Activated CD4-positive, alpha-beta T cell treated with anti-CD3 and anti-CD28 coated beads, Interleukin-2, Interleukin-4, amounts not matched to agents 100 ng/mL and 50 ng/mL, durations not matched to agents 16 hours and 8 hours (primary cell): ENCODE data around the gene RGS8.

Experiments used
- DNase-seq: peaks from one replicate; pipeline ENCODE4 v3.0.0-alpha.2; 2020; ENCODE audit warnings: low spot score

RGS8 gene

DNA sequence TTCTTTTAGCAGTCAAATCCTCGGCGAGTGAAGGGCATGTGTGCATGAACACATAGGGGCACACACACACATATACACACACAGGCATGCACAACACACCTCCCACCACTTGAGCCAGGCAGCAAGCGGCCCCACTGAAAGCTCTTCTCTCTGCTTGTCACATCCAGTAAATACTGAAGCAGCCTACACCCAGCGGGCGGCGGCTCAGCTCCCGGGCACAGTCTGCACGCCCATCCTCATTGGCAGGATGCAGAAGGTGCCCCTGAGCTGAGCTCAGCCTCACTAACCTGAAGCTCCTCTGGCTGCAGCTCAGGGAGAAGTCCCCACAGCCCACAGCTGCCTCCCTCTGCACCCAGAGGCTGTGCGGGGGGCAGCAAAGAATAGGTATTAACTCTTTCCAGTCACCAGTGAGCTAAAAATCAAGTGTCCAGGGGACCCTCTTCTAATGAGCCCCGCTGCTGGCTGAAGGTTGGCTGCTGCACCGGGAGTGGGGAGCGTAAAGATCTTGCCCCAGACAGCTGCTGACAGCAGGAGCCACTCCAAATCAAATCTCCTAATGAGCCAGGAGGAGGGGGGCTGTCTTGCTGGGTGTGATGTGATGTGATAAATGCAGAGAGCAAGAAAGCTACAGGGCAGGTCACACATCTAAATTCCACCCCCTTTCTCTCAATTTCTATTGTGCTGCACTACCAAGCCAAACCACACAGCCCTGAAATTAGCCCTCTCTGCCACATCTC lies 12.5 kb downstream of the RGS8 start:
- no peak for DNase-seq

DNA sequence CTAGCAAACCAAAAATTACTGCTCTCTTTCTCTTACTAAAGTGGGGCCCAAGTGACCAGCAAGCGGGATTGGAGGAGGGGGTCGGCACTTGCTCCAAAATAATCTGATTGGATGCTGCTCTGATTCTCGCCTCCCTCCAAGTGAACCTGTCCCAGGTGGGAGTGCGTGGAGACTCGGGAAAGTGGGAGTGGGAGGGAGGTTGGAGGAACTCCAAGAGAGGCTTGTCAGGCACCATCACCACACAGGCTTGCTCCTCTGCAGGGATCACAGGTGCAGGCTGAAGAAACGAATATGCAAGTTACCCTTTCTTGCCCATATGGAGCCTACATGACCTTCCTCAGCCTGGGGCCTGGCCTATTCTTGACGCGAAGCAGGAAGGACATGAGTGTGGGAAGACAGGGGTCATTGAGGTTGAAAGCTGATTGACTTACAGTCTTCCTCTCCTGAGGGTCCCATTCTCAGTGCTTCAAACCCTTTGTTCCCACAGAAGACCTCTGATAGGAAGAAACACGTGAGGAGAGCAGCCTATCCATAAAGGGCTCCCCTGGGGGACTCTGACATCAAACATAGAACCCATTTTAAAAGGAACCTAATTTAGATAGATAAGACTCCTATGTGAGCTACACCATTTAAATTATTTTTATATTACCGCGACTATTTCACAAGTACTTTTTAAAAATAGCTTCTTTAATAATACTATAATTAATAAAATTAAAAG lies 14.2 kb downstream of the RGS8 start:
- no peak for DNase-seq

DNA sequence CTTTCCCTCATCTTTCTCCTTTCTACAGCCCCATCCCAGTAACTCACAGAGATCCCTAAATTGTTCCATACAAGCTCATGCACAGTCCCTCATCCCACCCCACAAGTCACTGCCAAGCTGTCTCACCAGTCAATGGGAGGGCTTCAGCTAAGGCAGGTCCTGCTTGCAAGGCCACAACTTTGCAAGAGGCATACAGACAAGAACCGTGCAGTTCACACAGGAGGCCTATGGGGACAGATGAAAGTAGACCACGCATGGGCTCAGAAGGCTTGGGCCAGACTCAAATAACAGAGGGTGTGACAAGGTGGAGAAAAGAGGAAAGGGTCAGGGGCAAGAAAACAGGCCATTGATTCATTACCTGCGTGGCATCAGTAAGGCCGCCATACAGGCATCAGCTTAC lies 15.1 kb downstream of the RGS8 start:
- no peak for DNase-seq

DNA sequence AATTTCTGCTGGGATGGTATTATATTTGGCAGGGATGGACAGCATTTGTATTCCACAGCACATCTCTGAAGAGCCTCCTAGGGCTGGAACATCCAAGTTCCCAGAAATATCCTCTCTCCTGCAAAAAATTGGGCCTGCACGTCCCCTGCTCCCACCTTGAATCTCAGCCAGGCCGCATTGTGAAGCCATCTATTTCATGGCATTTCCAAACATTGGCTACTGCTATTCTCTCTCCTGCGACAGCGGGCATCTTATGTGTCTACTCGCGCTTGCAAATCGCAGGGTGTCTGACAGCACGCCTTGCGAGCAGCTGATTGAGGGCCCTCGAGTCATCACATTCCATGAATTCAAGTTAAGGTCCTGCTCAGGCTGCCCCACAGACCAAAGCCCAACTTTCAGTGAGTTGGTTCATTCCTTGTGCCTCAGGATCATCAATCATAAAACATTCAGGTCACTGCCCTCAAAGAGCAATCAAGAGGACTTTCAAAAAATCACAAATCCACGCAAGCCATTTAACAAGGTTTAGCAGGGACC lies 15.8 kb downstream of the RGS8 start:
- no peak for DNase-seq

- DNase-seq, result no peak
These were observed 16.4 kb downstream of the RGS8 start for GRCh38 chr1:182667848-182668505.

DNA sequence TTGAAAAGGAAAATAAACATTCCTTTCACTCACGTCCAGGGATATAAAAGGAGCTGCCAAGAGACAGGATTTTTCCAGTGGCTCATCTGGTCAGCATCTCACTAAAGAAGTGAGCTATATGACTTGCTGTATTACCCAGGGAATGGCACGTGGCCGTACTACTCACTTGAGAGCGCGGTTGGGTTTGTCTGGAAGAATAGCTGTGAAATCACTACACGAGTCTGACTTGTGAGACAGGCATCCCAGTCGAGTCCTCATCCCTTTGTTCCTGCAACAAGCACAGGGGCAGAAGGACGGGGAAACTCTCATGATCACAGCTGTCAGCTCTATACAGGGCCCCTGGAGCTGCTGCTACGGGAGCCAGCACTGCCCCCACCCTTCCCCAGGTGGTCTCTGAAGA lies 17.7 kb downstream of the RGS8 start:
- no peak for DNase-seq

- no peak for DNase-seq
These were observed 20.1 kb downstream of the RGS8 start for GRCh38 chr1:182664296-182664695.

- DNase-seq, result no peak
These were observed 21.4 kb downstream of the RGS8 start for GRCh38 chr1:182662956-182663355.

- no peak for DNase-seq
These were observed 22.1 kb downstream of the RGS8 start for GRCh38 chr1:182662121-182662890.

DNA sequence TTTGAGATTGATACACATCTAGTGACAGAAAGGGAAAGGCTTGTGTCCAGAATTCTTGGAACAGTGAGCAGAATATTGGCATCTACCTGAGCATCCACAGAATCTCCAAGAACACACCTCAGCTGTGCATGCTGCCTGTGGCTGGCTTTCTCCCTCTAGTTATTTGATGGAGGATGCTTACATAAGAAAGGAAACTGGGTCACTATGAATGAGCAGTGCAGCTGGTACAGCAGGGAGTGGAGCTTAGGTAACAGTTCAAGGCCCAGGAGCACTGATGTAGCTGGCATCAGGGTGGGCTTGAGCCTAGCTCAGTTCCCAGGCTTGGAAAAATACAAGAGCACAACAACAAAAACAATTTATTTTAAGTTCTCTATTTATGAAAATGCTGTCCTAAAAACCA lies 26.3 kb downstream of the RGS8 start:
- DNase-seq, result no peak

DNA sequence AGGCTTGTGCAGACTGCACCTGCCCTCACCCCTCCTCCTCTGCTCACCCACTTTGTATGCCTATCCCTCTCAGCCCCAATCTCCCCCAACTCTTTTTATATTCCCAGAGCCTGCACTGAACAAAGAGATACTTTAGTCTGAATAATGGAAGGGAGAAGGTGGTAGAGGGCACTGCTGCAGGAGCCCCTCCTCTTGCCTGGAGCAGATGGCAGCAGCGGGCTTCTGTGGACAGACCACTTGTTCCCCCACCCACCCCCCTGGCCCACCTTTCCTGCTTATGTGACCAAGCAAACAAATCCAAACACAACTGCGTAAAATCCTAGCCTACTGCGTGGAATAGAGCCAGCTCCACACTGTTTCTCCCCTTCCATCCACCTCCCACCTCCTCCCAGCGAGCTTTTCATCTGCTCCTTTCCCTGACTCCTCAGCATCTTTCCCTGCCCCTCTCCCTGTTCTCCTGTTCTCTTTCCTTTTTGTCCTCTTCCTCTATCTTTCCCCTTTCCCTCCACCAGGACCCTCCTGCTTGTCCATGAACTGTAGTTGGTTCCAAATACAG lies 27.5 kb downstream of the RGS8 start:
- DNase-seq, result no peak

- DNase-seq, result no peak
These were observed 30.4 kb downstream of the RGS8 start for GRCh38 chr1:182653986-182654385.

DNA sequence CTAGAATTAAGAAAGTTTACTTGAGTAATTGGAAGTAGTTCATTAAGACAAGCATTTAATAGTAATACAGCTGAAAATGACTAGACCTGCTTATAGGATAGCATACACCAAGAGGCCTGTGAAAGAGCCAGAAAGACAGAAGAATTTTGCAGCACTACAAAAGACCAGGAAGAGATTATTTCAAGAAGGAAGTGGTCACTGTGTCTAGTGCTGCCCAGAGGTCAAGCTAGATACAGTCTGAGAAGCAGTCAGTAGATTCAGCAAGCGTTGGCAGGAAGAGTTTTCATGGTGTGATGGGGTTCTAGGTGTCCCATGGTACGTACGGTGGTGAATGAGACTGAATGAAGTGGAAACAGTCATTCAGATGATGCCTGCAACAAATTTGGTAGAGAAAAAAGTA lies 31.5 kb downstream of the RGS8 start:
- no peak for DNase-seq

DNA sequence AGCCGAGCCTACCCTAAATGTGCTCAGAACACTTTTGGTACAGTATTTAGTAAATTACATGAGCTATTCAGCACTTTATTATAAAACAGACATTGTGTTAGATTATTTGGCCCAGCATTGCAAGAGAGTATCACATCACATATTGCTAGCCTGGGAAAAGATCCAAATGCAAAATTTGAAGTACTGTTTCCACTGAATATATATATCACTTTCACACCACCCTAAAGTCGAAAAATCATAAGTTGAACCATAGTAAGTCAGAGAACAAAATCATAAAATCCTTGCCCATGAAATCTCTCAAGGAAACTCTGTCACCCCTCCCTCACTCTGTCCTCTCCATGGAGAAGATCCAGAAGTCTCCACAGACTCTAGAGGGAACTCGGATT lies 33.1 kb downstream of the RGS8 start:
- DNase-seq, result no peak

DNA sequence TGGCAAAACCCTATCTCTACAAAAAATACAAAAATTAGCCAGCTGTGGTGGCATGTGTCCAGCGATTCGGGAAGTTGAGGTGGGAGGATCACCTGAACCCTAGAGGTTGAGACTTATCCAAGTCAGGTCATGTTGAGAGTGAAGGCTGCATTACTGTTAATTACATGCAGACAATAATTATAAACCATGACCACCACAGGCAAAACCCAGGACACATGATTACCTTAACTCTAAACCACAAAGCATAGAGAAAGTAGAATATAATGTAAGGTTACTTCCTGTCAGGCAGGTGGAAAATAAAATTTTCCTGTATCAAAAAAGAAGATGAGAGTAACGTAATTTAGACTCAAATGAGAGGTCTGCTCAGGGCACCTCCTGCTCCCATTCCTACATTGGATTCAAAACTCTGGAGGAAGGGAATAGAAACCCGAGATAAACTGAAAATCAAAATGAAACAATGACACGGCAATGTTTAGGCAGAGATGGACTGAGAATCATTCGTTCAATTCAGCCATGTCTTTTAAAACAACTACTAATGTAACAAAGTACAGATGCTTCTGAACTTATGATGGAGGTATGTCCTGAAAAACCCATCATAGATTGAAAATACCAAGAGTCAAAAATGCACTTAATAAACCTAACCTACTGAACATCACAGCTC lies 33.6 kb downstream of the RGS8 start:
- DNase-seq, result no peak

DNA sequence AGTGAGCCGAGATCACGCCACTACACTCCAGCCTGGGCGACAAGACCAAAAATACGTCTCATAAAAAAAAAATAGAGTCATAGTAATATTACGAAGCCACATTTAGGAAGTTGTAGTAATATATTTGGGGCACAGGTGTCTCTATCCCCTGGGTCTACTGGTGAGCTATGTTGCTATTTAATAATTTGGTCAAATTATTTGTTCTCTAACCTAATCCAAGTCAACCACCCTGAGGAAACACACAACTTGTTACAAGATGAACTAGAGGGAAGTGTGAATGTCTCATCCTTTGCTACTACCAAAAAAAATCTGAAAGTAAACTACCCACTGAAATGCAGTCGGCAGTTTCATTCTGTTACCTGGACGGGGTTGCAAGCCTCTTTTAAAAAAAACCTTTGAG lies 35.3 kb downstream of the RGS8 start:
- DNase-seq, result no peak

GRCh38 chr1:182646739-182647138 lies 37.6 kb downstream of the RGS8 start:
- no peak for DNase-seq

DNA sequence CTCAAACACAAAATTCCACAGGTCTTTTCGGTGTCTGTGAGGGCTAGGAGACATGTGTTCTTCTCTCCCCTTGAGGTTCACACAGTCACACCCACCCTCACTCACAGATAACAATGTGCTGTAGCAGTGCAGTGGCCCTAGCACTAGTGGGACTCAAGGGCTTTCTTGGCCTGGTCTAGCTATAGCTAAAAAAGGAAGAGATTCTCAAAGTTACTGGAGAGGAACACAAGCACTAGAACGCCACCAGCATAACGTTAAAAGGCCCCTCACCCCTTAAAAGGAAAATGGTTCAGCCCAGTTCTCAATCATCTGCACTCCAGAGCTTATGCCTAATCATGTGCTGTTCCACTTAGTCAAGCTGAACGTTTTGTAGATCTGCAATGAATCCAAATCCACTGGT lies 39.5 kb downstream of the RGS8 start:
- DNase-seq, result no peak

DNA sequence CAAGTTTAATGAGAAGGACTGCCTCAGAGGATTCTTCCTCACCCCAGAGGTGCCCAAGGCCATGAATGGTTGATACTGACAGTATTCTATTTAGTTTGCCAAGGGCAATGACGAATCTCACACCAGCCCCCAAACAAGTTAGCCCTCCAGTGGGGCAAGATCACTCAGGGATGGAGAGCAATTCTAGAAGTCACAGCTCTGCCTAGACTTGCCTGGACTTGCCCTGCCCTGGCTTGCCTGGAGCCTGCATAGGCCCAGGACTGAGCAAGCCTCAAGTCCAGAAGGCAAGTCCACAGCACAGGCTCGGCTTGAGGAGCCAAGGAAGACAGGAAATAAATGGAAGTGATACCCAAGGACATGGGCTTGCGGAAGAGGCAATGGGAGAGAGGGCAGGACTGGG lies 40.7 kb downstream of the RGS8 start:
- DNase-seq, result no peak

DNA sequence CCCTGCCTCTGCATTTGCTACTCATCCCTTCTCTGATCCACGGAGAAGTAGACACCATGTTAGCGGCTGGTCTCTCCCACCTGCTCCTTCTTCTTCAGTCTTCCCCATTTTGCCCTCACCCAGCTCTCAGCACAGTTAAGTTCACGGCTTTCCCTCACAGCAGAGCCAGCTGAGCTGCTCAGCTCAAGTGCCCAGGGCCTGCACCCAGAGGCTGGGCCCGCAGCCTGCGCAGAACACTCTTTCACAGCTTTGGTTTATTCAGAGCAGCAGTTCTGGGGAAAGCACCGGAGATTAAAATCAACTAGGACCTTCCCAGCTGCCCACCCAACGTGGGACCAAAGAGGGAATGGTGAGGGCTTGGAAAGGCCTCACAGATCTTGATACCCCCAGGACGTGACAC lies 41.9 kb downstream of the RGS8 start:
- no peak for DNase-seq

DNA sequence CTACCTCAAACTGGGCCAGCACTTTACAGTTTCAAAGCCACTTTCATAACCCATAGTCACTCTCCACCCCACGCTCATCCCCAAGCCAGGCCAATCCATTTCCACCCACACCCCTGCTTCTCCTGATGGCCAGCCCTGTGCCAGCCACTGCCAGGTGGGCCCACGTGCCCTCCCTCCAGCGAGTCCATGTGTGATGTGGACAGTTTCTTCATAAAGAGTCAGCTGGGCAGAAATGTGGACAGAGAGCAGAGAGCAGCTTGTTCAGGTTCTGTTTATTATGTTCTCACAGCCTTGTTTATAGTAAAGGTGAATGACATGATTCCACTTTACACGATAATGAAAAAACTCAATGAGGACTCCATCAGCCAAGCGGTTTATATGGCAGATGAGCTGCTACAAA lies 42.8 kb downstream of the RGS8 start:
- no peak for DNase-seq

- no peak for DNase-seq
These were observed 45.1 kb downstream of the RGS8 start for GRCh38 chr1:182639330-182639729.
